GM18867 (cell line): ENCODE measurements around the gene PEDS1.
"Not testable (repeated sequence)": the region's sequence is repeated elsewhere in the genome, so short reads cannot be mapped to it uniquely, and the experiment has no call there.

ENCODE experiments used
- ATAC-seq: cut with Tn5 transposase; IDR thresholded peaks from one replicate; pipeline ENCODE4 v1.9.1; 2021; ENCODE audit warnings: mild to moderate bottlenecking, moderate library complexity; ENCODE audit not compliant: unreplicated experiment

The PEDS1 gene

GRCh38 chr20:50163570-50164317 lies 10.2 kb upstream of the PEDS1 start:
- ATAC-seq = no peak

GRCh38 chr20:50161494-50161893 lies 8.0 kb upstream of the PEDS1 start:
- not testable (repeated sequence) for ATAC-seq

- no peak for ATAC-seq
Observed at GRCh38 chr20:50153153-50153499, 397 bp downstream of the PEDS1 start.

GRCh38 chr20:50152394-50153152 lies 950 bp downstream of the PEDS1 start:
- ATAC-seq = no peak

GRCh38 chr20:50151034-50151743 lies 2.3 kb downstream of the PEDS1 start:
- ATAC-seq = no peak

GRCh38 chr20:50149481-50150254 lies 3.9 kb downstream of the PEDS1 start:
- ATAC-seq = no peak

GRCh38 chr20:50146732-50147662 lies 6.5 kb downstream of the PEDS1 start:
- peak; percentile 73 for ATAC-seq

GRCh38 chr20:50146214-50146613 lies 7.3 kb downstream of the PEDS1 start:
- ATAC-seq = no peak

- no peak for ATAC-seq
Observed at GRCh38 chr20:50145566-50145965, 8.0 kb downstream of the PEDS1 start.

GRCh38 chr20:50144362-50144761 lies 9.2 kb downstream of the PEDS1 start:
- ATAC-seq = no peak

- ATAC-seq = no peak
Observed at GRCh38 chr20:50142812-50143211, 10.7 kb downstream of the PEDS1 start.

- ATAC-seq = no peak
Observed at GRCh38 chr20:50141811-50142561, 11.5 kb downstream of the PEDS1 start.

- no peak for ATAC-seq
Observed at GRCh38 chr20:50141018-50141675, 12.4 kb downstream of the PEDS1 start.

- ATAC-seq = no peak
Observed at GRCh38 chr20:50140339-50140859, 13.1 kb downstream of the PEDS1 start.

- ATAC-seq = no peak
Observed at GRCh38 chr20:50138479-50139393, 14.8 kb downstream of the PEDS1 start.

GRCh38 chr20:50138120-50138478 lies 15.4 kb downstream of the PEDS1 start:
- no peak for ATAC-seq

- ATAC-seq = not testable (repeated sequence)
Observed at GRCh38 chr20:50137702-50138101, 15.8 kb downstream of the PEDS1 start.
